HepG2 (cell line): ENCODE results near the gene ANKRD66. TPM values are rescaled to one million over a fixed set of nuclear protein-coding genes. Genes with fewer than 3 reads are reported as not detected.

Source experiments
- ATAC-seq: fragments of 200-7000 bp; cut with Tn5 transposase; 3 replicates; pipeline ENCODE4 v1.9.1; 2020; ENCODE audit warnings: mild to moderate bottlenecking, moderate library complexity
- BruUV-seq: library from RNA; stranded (reverse); fragments of 400-500 nt; replicated peaks from 2 replicates; lab custom pipeline; 2021; lab: Mats Ljungman, UMichigan
- CTCF ChIA-PET: fragments of 300-600 bp; formaldehyde crosslinking; extraction: SDS; loops from one replicate; lab custom pipeline; 2021; ENCODE audit warnings: low total read pairs, inconsistent platforms, low intra/inter-chr PET ratio; lab: Yijun Ruan, JAX
- POLR2A ChIA-PET: fragments of 350-600 bp; sonication (Branson Sonifier 250); formaldehyde crosslinking; loops from one replicate; lab custom pipeline; 2020; ENCODE audit warnings: antibody characterized with exemption, inconsistent platforms; lab: Yijun Ruan, JAX
- DNase-seq: peaks from one replicate; pipeline ENCODE4 v3.0.0-alpha.2; 2015; ENCODE audit warnings: low spot score
- FAIRE-seq: peaks from 3 replicates; lab custom pipeline; 2011; peaks lifted over from hg19 to GRCh38; lab: Jason Lieb, UNC
- H2AFZ ChIP-seq: one replicate; pipeline ENCODE4 v1.6.1; 2011; ENCODE audit warnings: low read length, inconsistent platforms
- H3K27ac ChIP-seq: fragments of 300-600 bp; 3 replicates; pipeline ENCODE4 v1.8.0; 2011; ENCODE audit warnings: mixed run types, mild to moderate bottlenecking, mixed read lengths, low read length, inconsistent platforms; ENCODE audit not compliant: insufficient read depth; ENCODE audit errors: extremely low read length
- H3K27me3 ChIP-seq, 2 experiments: fragments of 200-600 bp in 1 of 2; 2 replicates in 1 of 2; 3 replicates in 1 of 2; pipeline versions ENCODE4 v1.6.0 to v1.8.0; 2011; ENCODE audit warnings: low read length in 2 of 2, mild to moderate bottlenecking in 2 of 2, moderate library complexity in 2 of 2, inconsistent platforms in 1 of 2; ENCODE audit not compliant: insufficient read depth in 2 of 2, control insufficient read depth in 1 of 2
- H3K36me3 ChIP-seq, 2 experiments: fragments of 200-600 bp in 1 of 2; replicated peaks in 1 of 2; 2 replicates in 1 of 2; 3 replicates in 1 of 2; pipeline versions ENCODE4 v1.5.1 to v1.8.0; 2011; ENCODE audit warnings: low read length in 2 of 2, inconsistent platforms in 1 of 2; ENCODE audit not compliant: insufficient read depth in 2 of 2, control insufficient read depth in 1 of 2
- H3K4me1 ChIP-seq: 2 replicates; pipeline ENCODE4 v1.5.1; 2012; ENCODE audit warnings: low read length, inconsistent platforms; ENCODE audit not compliant: insufficient read depth
- H3K4me2 ChIP-seq: 2 replicates; pipeline ENCODE4 v1.6.0; 2011; ENCODE audit warnings: low read depth, low read length, inconsistent platforms
- H3K4me3 ChIP-seq, 3 experiments: fragments of 200-600 bp in 1 of 3; sonication (generic), shearing (Covaris generic) in 1 of 3; replicated peaks in 1 of 3; 2 replicates each; pipeline ENCODE4 v1.5.1; 2011 to 2016; ENCODE audit warnings: low read length in 3 of 3, inconsistent platforms in 2 of 3, low read depth in 2 of 3, mild to moderate bottlenecking in 2 of 3, control low read depth in 1 of 3, mixed read lengths in 1 of 3; ENCODE audit not compliant: insufficient read depth in 1 of 3
- H3K79me2 ChIP-seq: one replicate; pipeline ENCODE4 v1.6.1; 2011; ENCODE audit warnings: low read length, inconsistent platforms; ENCODE audit not compliant: insufficient read depth
- H3K9ac ChIP-seq: 2 replicates; pipeline ENCODE4 v1.6.0; 2011; ENCODE audit warnings: mild to moderate bottlenecking, low read depth, low read length, inconsistent platforms; ENCODE audit not compliant: insufficient read depth
- H3K9me3 ChIP-seq: 2 replicates; pipeline ENCODE4 v1.5.1; 2012; ENCODE audit warnings: mild to moderate bottlenecking, low read length
- H4K20me1 ChIP-seq: 2 replicates; pipeline ENCODE4 v1.6.0; 2011; ENCODE audit warnings: inconsistent platforms, mild to moderate bottlenecking, low read length, moderate library complexity; ENCODE audit not compliant: insufficient read depth
- ATF7 ChIP-seq, 2 experiments: fragments of 450-650 bp in 1 of 2; sonication (generic) in 1 of 2; formaldehyde crosslinking in 1 of 2; IDR thresholded peaks; 2 replicates each; pipeline versions ENCODE4 v1.4.0 to v1.6.1; 2016 to 2020; ENCODE audit warnings: antibody characterized with exemption in 1 of 2, mild to moderate bottlenecking in 1 of 2, missing genetic modification reagents in 1 of 2
- CREB1 ChIP-seq, 2 experiments: fragments of 450-650 bp in 1 of 2; IDR thresholded peaks; 2 replicates each; pipeline ENCODE4 v1.6.1; 2016 to 2017; ENCODE audit warnings: control low read depth in 1 of 2, mild to moderate bottlenecking in 1 of 2, missing compliant biosample characterization in 1 of 2, missing genetic modification characterization in 1 of 2
- PBX2 ChIP-seq: IDR thresholded peaks from 2 replicates; pipeline ENCODE4 v1.6.1; 2016; ENCODE audit warnings: control low read depth
- RNF219 ChIP-seq: sonication (generic); formaldehyde crosslinking; IDR thresholded peaks from 2 replicates; pipeline ENCODE4 v1.5.0; 2020; ENCODE audit warnings: mild to moderate bottlenecking, missing genetic modification reagents
- WGBS: methylation state at CpG from one replicate; pipeline ENCODE4 v1.1.6; 2017; ENCODE audit warnings: low lambda C conversion rate; 5-methylcytosine and 5-hydroxymethylcytosine counted together
- in situ Hi-C: cut with HindIII; loops from 2 replicates; pipeline ENCODE4 v1.10.0; 2017; ENCODE audit warnings: low pct_unique_long_range_greater_than_20kb; ENCODE audit not compliant: extremely low pct_ligation_motif_present
- intact Hi-C: fragments of 100-400 bp; cut with micrococcal nuclease; formaldehyde crosslinking; loops from one replicate; pipeline ENCODE4 v1.10.0; 2022; ENCODE audit not compliant: unreplicated experiment
- polyA plus RNA-seq, 8 experiments: library from polyadenylated mRNA; depleted of rRNA in 3 of 8; stranded (reverse) in 7 of 8; unstranded in 1 of 8; fragments of >200 nt; fragmentation: Illumina TruSeq in 4 of 8; extraction: Trizol in 4 of 8; gene quantifications; 2 replicates each; pipeline versions ENCODE4 v1.2.1 to v1.2.3, GENCODE V29; 2011 to 2016; ENCODE audit warnings: low read depth in 4 of 8, missing spikeins in 1 of 8, mixed read lengths in 1 of 8; ENCODE audit not compliant: insufficient read depth in 1 of 8
- total RNA-seq, 5 experiments: library from RNA; depleted of rRNA; stranded (reverse); fragments of >200 nt; fragmentation: Illumina TruSeq; extraction: Trizol; gene quantifications; 2 replicates each; pipeline ENCODE4 v1.2.3, GENCODE V29; 2016; ENCODE audit warnings: low read depth in 1 of 5

ANKRD66 gene
- total and polyA plus RNA-seq, 2 of the 13 experiments (the other 11 are each of a cell fraction or from before 2014, with no cell fraction given): not detected

GRCh38 chr6:46729787-46730326, 16.9 kb upstream of the ANKRD66 start:
- no peak overlapping the region for H3K27ac ChIP-seq
- H3K36me3 ChIP-seq: no peaks in the 10 kb centered on the region
- peaks cover 0 to 15% of the 10 kb centered on the region in 2 experiments; a peak in 3 of 5 replicates for H3K27me3 ChIP-seq
- no peak overlapping the region for H3K4me3 ChIP-seq
- FAIRE-seq: no peak
- POLR2A ChIA-PET: no interaction called here
- TF ChIP-seq CREB1 (IDR thresholded peaks at IDR 0.05): peak; percentile 49; the same call in 1 of the 2 replicates
- TF ChIP-seq CREB1 (CRISPR knock-in tag; IDR thresholded peaks at IDR 0.05): no peak
- TF ChIP-seq ATF7 (IDR thresholded peaks at IDR 0.05): peak; percentile 94
- TF ChIP-seq ATF7 (CRISPR knock-in tag; IDR thresholded peaks at IDR 0.05): no peak
- TF ChIP-seq PBX2 (CRISPR knock-in tag): no peak
- no peak for TF ChIP-seq RNF219 (CRISPR knock-in tag)
- TF ChIP-seq, all 625 proteins: peak for 2
- Histone ChIP-seq H3K9me3 (no peaks in the 10 kb centered on the region), H3K4me2 (no peak overlapping the region), H4K20me1 (no peaks in the 10 kb centered on the region), H2AFZ (no peak overlapping the region), H3K9ac (no peak overlapping the region), H3K79me2 (no peaks in the 10 kb centered on the region), H3K4me1 (peaks cover 9% of the 10 kb centered on the region)
- 11% methylated on average over 1 of the region's 1 CpG for WGBS
- CTCF ChIA-PET: no interaction called here
- intact Hi-C loops: no loop called here
- DNase-seq: no peak
- no peak for ATAC-seq
- no TSS peak for BruUV-seq
- in situ Hi-C loops: no loop called here
